Measurements from ENCODE around the gene SWSAP1.
A peak's percentile ranks its signal among the peaks of the same experiment; 100 is the strongest.
"Not testable (repeated sequence)": the region's sequence is repeated elsewhere in the genome, so short reads cannot be mapped to it uniquely, and the experiment has no call there.

The SWSAP1 gene

GRCh38 chr19:11374433-11375142, at the start of gene SWSAP1:
Gene SWSAP1 (plus strand): TSS chr19:11374666. CDS start chr19:11374681, 15 bp downstream.
- intact Hi-C loops (cut with DNase I) = loop anchor here (2.0 to 5.0 kb wide), 3 partner anchors 30 to 108 kb away; partner anchors contain the start of genes ELAVL3, ODAD3 and PRKCSH
- DNase-seq = peak; percentile 95 to 100 (median 99)

GRCh38 chr19:11324748-11325389, 49.6 kb upstream of the SWSAP1 start:
- no peak for DNase-seq
- intact Hi-C loops (cut with DNase I) = no loop called here

GRCh38 chr19:11325544-11325943, 48.9 kb upstream of the SWSAP1 start:
- intact Hi-C loops (cut with DNase I) = no loop called here
- no peak for DNase-seq

- no peak for DNase-seq
- intact Hi-C loops (cut with DNase I) = no loop called here
These were observed 44.3 kb upstream of the SWSAP1 start for GRCh38 chr19:11330127-11330526.

- intact Hi-C loops (cut with DNase I) = no loop called here
- DNase-seq = no peak
These were observed 43.0 kb upstream of the SWSAP1 start for GRCh38 chr19:11331502-11331901.

- DNase-seq = no peak
- intact Hi-C loops (cut with DNase I) = no loop called here
These were observed 41.6 kb upstream of the SWSAP1 start for GRCh38 chr19:11332822-11333221.

GRCh38 chr19:11333838-11334237, 40.6 kb upstream of the SWSAP1 start:
- intact Hi-C loops (cut with DNase I); DNase-seq: not testable (repeated sequence)

GRCh38 chr19:11335449-11336146, 38.9 kb upstream of the SWSAP1 start:
- intact Hi-C loops (cut with DNase I) = no loop called here
- no peak for DNase-seq

- intact Hi-C loops (cut with DNase I) = no loop called here
These were observed 37.4 kb upstream of the SWSAP1 start for GRCh38 chr19:11337080-11337479.

GRCh38 chr19:11338121-11338520, 36.3 kb upstream of the SWSAP1 start:
- no peak for DNase-seq
- intact Hi-C loops (cut with DNase I) = no loop called here

More at GRCh38 chr19:11337080-11337479, 37.4 kb upstream of the SWSAP1 start:
- no peak for DNase-seq

- peak in 23 of 42 donors; percentile 5 to 66 (median 40) for DNase-seq
These were observed 35.8 kb upstream of the SWSAP1 start for GRCh38 chr19:11338569-11339253.

GRCh38 chr19:11339254-11340098, 35.0 kb upstream of the SWSAP1 start, which contains the start of gene RAB3D:
Gene RAB3D (minus strand): TSS chr19:11339657. CDS start chr19:11337399, 2,258 bp downstream.
- DNase-seq = peak; percentile 75 to 96 (median 92)
- intact Hi-C loops (cut with DNase I) = loop anchor here (10.0 kb wide), 1 partner anchor 45 kb away; the partner anchor contains the start of gene TSPAN16

More at GRCh38 chr19:11338569-11339253, 35.8 kb upstream of the SWSAP1 start:
- intact Hi-C loops (cut with DNase I) = no loop called here

- DNase-seq = not testable (repeated sequence)
- intact Hi-C loops (cut with DNase I) = loop anchor here (10.0 kb wide), 1 partner anchor 45 kb away; the partner anchor contains the start of gene TSPAN16
These were observed 34.4 kb upstream of the SWSAP1 start for GRCh38 chr19:11340099-11340467.

GRCh38 chr19:11342429-11342828, 32.0 kb upstream of the SWSAP1 start:
- DNase-seq = no peak
- intact Hi-C loops (cut with DNase I) = loop anchor here (10.0 kb wide), 1 partner anchor 48 kb away; the partner anchor contains the start of gene TSPAN16

GRCh38 chr19:11345122-11345803, 29.2 kb upstream of the SWSAP1 start:
- peak in 3 of 42 donors; percentile 17 to 42 (median 37) for DNase-seq
- intact Hi-C loops (cut with DNase I) = loop anchor here (2.0 to 10.0 kb wide), 2 partner anchors 30 to 50 kb away; partner anchors contain the start of genes SWSAP1 and TSPAN16

GRCh38 chr19:11346104-11346940, 28.1 kb upstream of the SWSAP1 start, which contains the start of the genes CCDC159 and TMEM205:
Gene CCDC159 (plus strand): TSS chr19:11346519. CDS start chr19:11346607, 88 bp downstream.
Gene TMEM205 (minus strand): TSS chr19:11346268. CDS start chr19:11345619, 649 bp downstream.
- intact Hi-C loops (cut with DNase I) = loop anchor here (10.0 kb wide), 1 partner anchor 52 kb away; the partner anchor contains the start of gene TSPAN16

More at GRCh38 chr19:11346104-11346940, 28.1 kb upstream of the SWSAP1 start, which contains the start of the genes CCDC159 and TMEM205:
- peak; percentile 97 to 100 (median 99) for DNase-seq

Measured in head of caudate nucleus (tissue), 42 donors.